Neural cell (in vitro differentiated cells): ENCODE results near the gene MGAT4A. TPM values are rescaled to one million over a fixed set of nuclear protein-coding genes. Genes with fewer than 3 reads are reported as not detected.

Experiments used
- H2AFZ ChIP-seq: fragments of 200-600, 300-800 bp; sonication (generic), shearing (Covaris generic); 2 replicates; pipeline ENCODE4 v1.6.0; 2014; ENCODE audit warnings: low read depth, mild to moderate bottlenecking, antibody characterized with exemption, low read length, moderate library complexity
- H3F3A ChIP-seq: fragments of 200-600 bp; shearing (Covaris generic); 2 replicates; pipeline ENCODE4 v1.6.1; 2016; ENCODE audit warnings: mild to moderate bottlenecking, moderate library complexity, mixed read lengths, antibody characterized with exemption, low read length; ENCODE audit not compliant: insufficient read depth, poor library complexity, severe bottlenecking
- H3K27ac ChIP-seq: fragments of 200-600, 300-800 bp; sonication (generic), shearing (Covaris generic); 2 replicates; pipeline ENCODE4 v1.5.1; 2014; ENCODE audit warnings: mild to moderate bottlenecking, low read length, moderate library complexity
- H3K27me3 ChIP-seq: fragments of 300-800, 200-600 bp; sonication (generic), shearing (Covaris generic); 2 replicates; pipeline ENCODE4 v1.6.0; 2014; ENCODE audit warnings: mild to moderate bottlenecking, low read depth, low read length, moderate library complexity; ENCODE audit not compliant: insufficient read depth
- H3K36me3 ChIP-seq: fragments of 300-800, 200-600 bp; sonication (generic), shearing (Covaris generic); 2 replicates; pipeline ENCODE4 v1.5.1; 2014; ENCODE audit warnings: mild to moderate bottlenecking, antibody characterized with exemption, low read length, moderate library complexity; ENCODE audit not compliant: insufficient read depth
- H3K4me2 ChIP-seq: fragments of 300-800, 200-600 bp; sonication (generic), shearing (Covaris generic); 2 replicates; pipeline ENCODE4 v1.6.0; 2014; ENCODE audit warnings: mild to moderate bottlenecking, low read length
- H3K4me3 ChIP-seq: fragments of 300-800, 200-600 bp; sonication (generic), shearing (Covaris generic); 2 replicates; pipeline ENCODE4 v1.5.1; 2014; ENCODE audit warnings: mild to moderate bottlenecking, low read length, moderate library complexity
- H3K79me2 ChIP-seq: fragments of 200-600 bp; shearing (Covaris generic); replicated peaks from 2 replicates; pipeline ENCODE4 v1.6.0; 2014; ENCODE audit warnings: mild to moderate bottlenecking, low read length, moderate library complexity; ENCODE audit not compliant: insufficient read depth
- H3K9ac ChIP-seq: fragments of 300-800, 200-600 bp; sonication (generic), shearing (Covaris generic); 2 replicates; pipeline ENCODE4 v1.6.1; 2016; ENCODE audit warnings: mild to moderate bottlenecking, low read length, mixed read lengths
- H3K9me2 ChIP-seq: fragments of 200-600 bp; shearing (Covaris generic); 2 replicates; pipeline ENCODE4 v1.6.1; 2016; ENCODE audit warnings: mild to moderate bottlenecking, low read length, mixed read lengths; ENCODE audit not compliant: insufficient read depth
- H3K9me3 ChIP-seq: fragments of 200-600, 300-800 bp; sonication (generic), shearing (Covaris generic); 2 replicates; pipeline ENCODE4 v1.6.1; 2016; ENCODE audit warnings: mild to moderate bottlenecking, mixed run types, low read length, moderate library complexity, mixed read lengths
- H4K20me1 ChIP-seq: fragments of 200-600 bp; shearing (Covaris generic); 2 replicates; pipeline ENCODE4 v1.6.1; 2016; ENCODE audit warnings: mild to moderate bottlenecking, mixed run types; ENCODE audit not compliant: insufficient read depth
- EP300 ChIP-seq: fragments of 450-650 bp; conservative IDR thresholded peaks from 2 replicates; pipeline ENCODE4 v1.6.1; 2014; ENCODE audit warnings: antibody characterized with exemption, mild to moderate bottlenecking, moderate library complexity; ENCODE audit not compliant: poor library complexity, severe bottlenecking
- EZH2 ChIP-seq: fragments of 200-600, 300-800 bp; shearing (Covaris generic), sonication (generic); IDR thresholded peaks from 2 replicates; pipeline ENCODE4 v1.6.1; 2014; ENCODE audit warnings: antibody characterized with exemption, low read length, borderline replicate concordance, mild to moderate bottlenecking; ENCODE audit not compliant: insufficient read depth, poor library complexity, severe bottlenecking
- MXI1 ChIP-seq: fragments of 450-650 bp; conservative IDR thresholded peaks from 2 replicates; pipeline ENCODE4 v1.6.1; 2014; ENCODE audit warnings: antibody characterized with exemption, mild to moderate bottlenecking; ENCODE audit not compliant: poor library complexity, severe bottlenecking
- POLR2AphosphoS5 ChIP-seq: IDR thresholded peaks from 2 replicates; pipeline ENCODE4 v1.6.1; 2012
- RAD21 ChIP-seq: fragments of 450-650 bp; conservative IDR thresholded peaks from 2 replicates; pipeline ENCODE4 v1.6.1; 2014; ENCODE audit warnings: antibody characterized with exemption, mild to moderate bottlenecking, moderate library complexity
- SMC3 ChIP-seq: fragments of 450-650 bp; conservative IDR thresholded peaks from 2 replicates; pipeline ENCODE4 v1.6.1; 2014; ENCODE audit warnings: antibody characterized with exemption, mild to moderate bottlenecking, moderate library complexity; ENCODE audit not compliant: poor library complexity
- TAF1 ChIP-seq: IDR thresholded peaks from 2 replicates; pipeline ENCODE4 v1.6.1; 2012; ENCODE audit warnings: low read depth
- polyA plus RNA-seq: library from polyadenylated mRNA; depleted of rRNA; stranded (reverse); fragments of >200 nt; gene quantifications from 2 replicates; pipeline ENCODE4 v1.2.3, GENCODE V29; 2014
- TF ChIP-seq, protein P1 (sequence below): IDR thresholded peaks from 2 replicates; pipeline ENCODE4 v1.6.1; 2012; ENCODE audit warnings: borderline replicate concordance
- TF ChIP-seq, protein P2 (sequence below): fragments of 450-650 bp; IDR thresholded peaks from 2 replicates; pipeline ENCODE4 v1.5.1; 2014; ENCODE audit warnings: antibody characterized with exemption, mild to moderate bottlenecking, moderate library complexity; ENCODE audit not compliant: poor library complexity, severe bottlenecking

Gene MGAT4A
- polyA plus RNA-seq, 1 donor from 2014 or later = 54.8 TPM

DNA sequence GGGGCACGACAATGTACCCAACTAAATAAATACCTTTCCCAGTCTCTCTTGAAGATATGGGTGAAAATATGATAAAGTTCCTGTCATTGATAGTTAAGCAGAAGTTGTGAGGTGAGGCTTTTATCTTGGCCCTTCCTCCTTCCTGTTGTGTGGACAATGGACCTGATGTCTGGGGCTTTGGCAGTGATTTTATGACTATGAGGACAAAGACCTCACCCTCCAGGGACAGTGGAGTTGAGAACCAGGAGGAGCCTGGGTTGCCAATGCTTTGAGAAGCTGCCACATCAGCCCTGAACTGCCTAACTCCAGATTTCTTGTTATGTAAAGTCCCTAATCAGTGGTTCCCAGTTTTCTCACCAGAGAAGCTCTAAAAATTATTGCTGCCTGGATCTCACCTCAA is 20.8 kb upstream of the MGAT4A start:
- TF ChIP-seq TAF1 = no peak
- no peak for TF ChIP-seq SMC3
- TF ChIP-seq RAD21 = no peak
- no peak for TF ChIP-seq EZH2
- TF ChIP-seq, protein P1, sequence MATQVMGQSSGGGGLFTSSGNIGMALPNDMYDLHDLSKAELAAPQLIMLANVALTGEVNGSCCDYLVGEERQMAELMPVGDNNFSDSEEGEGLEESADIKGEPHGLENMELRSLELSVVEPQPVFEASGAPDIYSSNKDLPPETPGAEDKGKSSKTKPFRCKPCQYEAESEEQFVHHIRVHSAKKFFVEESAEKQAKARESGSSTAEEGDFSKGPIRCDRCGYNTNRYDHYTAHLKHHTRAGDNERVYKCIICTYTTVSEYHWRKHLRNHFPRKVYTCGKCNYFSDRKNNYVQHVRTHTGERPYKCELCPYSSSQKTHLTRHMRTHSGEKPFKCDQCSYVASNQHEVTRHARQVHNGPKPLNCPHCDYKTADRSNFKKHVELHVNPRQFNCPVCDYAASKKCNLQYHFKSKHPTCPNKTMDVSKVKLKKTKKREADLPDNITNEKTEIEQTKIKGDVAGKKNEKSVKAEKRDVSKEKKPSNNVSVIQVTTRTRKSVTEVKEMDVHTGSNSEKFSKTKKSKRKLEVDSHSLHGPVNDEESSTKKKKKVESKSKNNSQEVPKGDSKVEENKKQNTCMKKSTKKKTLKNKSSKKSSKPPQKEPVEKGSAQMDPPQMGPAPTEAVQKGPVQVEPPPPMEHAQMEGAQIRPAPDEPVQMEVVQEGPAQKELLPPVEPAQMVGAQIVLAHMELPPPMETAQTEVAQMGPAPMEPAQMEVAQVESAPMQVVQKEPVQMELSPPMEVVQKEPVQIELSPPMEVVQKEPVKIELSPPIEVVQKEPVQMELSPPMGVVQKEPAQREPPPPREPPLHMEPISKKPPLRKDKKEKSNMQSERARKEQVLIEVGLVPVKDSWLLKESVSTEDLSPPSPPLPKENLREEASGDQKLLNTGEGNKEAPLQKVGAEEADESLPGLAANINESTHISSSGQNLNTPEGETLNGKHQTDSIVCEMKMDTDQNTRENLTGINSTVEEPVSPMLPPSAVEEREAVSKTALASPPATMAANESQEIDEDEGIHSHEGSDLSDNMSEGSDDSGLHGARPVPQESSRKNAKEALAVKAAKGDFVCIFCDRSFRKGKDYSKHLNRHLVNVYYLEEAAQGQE = no peak
- no peak for TF ChIP-seq POLR2AphosphoS5
- TF ChIP-seq, protein P2, sequence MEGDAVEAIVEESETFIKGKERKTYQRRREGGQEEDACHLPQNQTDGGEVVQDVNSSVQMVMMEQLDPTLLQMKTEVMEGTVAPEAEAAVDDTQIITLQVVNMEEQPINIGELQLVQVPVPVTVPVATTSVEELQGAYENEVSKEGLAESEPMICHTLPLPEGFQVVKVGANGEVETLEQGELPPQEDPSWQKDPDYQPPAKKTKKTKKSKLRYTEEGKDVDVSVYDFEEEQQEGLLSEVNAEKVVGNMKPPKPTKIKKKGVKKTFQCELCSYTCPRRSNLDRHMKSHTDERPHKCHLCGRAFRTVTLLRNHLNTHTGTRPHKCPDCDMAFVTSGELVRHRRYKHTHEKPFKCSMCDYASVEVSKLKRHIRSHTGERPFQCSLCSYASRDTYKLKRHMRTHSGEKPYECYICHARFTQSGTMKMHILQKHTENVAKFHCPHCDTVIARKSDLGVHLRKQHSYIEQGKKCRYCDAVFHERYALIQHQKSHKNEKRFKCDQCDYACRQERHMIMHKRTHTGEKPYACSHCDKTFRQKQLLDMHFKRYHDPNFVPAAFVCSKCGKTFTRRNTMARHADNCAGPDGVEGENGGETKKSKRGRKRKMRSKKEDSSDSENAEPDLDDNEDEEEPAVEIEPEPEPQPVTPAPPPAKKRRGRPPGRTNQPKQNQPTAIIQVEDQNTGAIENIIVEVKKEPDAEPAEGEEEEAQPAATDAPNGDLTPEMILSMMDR = no peak
- no peak for TF ChIP-seq EP300
- TF ChIP-seq MXI1 = no peak
- no peaks in the 10 kb centered on the region for H3K9me3 ChIP-seq
- no peaks in the 10 kb centered on the region for H3K9me2 ChIP-seq
- H3K9ac ChIP-seq = no peak overlapping the region
- no peaks in the 10 kb centered on the region for H3F3A ChIP-seq
- no peaks in the 10 kb centered on the region for H3K36me3 ChIP-seq
- H3K27ac ChIP-seq = no peak overlapping the region
- H3K4me2 ChIP-seq = no peak overlapping the region
- no peaks in the 10 kb centered on the region for H3K79me2 ChIP-seq
- no peak overlapping the region for H2AFZ ChIP-seq
- no peaks in the 10 kb centered on the region for H4K20me1 ChIP-seq
- H3K27me3 ChIP-seq = no peaks in the 10 kb centered on the region
- no peak overlapping the region for H3K4me3 ChIP-seq

DNA sequence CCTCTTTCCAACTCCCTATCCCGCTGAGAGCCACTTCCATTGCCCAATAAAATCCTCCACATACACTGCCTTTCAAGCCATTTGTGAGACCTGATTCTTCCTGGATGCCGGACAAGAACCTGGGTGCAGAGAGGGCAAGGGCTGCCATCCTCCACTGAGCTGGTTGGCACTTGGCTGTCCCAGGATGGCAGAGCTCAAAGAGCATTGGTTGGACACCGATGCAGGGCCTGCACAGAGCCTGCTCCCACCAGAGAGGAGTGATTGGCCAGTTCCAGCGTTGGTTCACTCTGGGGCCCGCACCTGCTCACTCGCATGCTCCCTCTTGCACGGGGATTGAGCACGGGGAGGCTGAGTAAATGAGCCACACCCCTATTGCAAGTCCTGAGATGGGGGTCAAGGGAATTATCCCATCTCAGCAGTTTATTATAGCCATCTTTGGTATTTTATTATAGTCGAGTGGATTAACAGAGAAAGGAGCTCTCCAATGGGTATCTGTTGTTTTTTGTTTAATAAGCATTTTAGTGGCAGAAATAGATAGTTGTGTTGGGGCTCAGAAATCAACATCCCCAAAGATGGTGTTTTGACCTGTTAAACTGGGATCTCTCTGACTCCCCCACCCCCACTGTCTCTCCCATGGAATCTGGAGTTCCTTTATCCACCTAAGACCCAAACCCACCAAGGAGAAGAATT is 19.8 kb upstream of the MGAT4A start:
- Histone ChIP-seq H3K4me2 (no peak overlapping the region), H3K27ac (no peak overlapping the region), H3K36me3 (no peaks in the 10 kb centered on the region), H3K4me3 (no peak overlapping the region), H4K20me1 (no peaks in the 10 kb centered on the region), H2AFZ (no peak overlapping the region), H3F3A (no peaks in the 10 kb centered on the region), H3K9ac (no peak overlapping the region), H3K9me2 (no peaks in the 10 kb centered on the region), H3K79me2 (no peaks in the 10 kb centered on the region), H3K9me3 (no peaks in the 10 kb centered on the region), H3K27me3 (no peaks in the 10 kb centered on the region)
- no peak for TF ChIP-seq EZH2
- TF ChIP-seq, protein P1 = no peak
- TF ChIP-seq TAF1 = no peak
- no peak for TF ChIP-seq POLR2AphosphoS5
- TF ChIP-seq EP300 = no peak
- no peak for TF ChIP-seq MXI1
- no peak for TF ChIP-seq RAD21
- TF ChIP-seq, protein P2 = no peak
- TF ChIP-seq SMC3 = no peak
